ENCODE measurements around the gene MRO.
"Not testable (repeated sequence)": the region's sequence is repeated elsewhere in the genome, so short reads cannot be mapped to it uniquely, and the experiment has no call there.

The MRO gene

GRCh38 chr18:50850307-50851065 is 30.7 kb upstream of the MRO start:
- no peak overlapping the region for H3K27ac ChIP-seq (ENCODE audit: low read length)
- H3K9ac ChIP-seq (ENCODE audit: low read length) = no peak overlapping the region
- no peaks in the 10 kb centered on the region for H3K9me3 ChIP-seq (ENCODE audit: control insufficient read depth, low read depth, low read length)

GRCh38 chr18:50849419-50849821 is 29.6 kb upstream of the MRO start:
- Histone ChIP-seq H3K4me3 (ENCODE audit: low read length) (no peak overlapping the region), H3K9me3 (ENCODE audit: control insufficient read depth, low read depth, low read length) (no peaks in the 10 kb centered on the region), H3K4me1 (ENCODE audit: control insufficient read depth, low read depth, low read length) (no peaks in the 10 kb centered on the region), H3K27ac (ENCODE audit: low read length) (no peak overlapping the region), H3K36me3 (ENCODE audit: control insufficient read depth, low read depth, low read length) (no peaks in the 10 kb centered on the region), H3K27me3 (ENCODE audit: control insufficient read depth, insufficient read depth, low read length) (no peaks in the 10 kb centered on the region), H3K9ac (ENCODE audit: low read length) (no peak overlapping the region)

More at GRCh38 chr18:50850307-50851065, 30.7 kb upstream of the MRO start:
- Histone ChIP-seq H3K27me3 (ENCODE audit: control insufficient read depth, insufficient read depth, low read length) (no peaks in the 10 kb centered on the region), H3K36me3 (ENCODE audit: control insufficient read depth, low read depth, low read length) (no peaks in the 10 kb centered on the region), H3K4me3 (ENCODE audit: low read length) (no peak overlapping the region), H3K4me1 (ENCODE audit: control insufficient read depth, low read depth, low read length) (no peaks in the 10 kb centered on the region)

GRCh38 chr18:50848991-50849390 is 29.2 kb upstream of the MRO start:
- H3K9me3 ChIP-seq (ENCODE audit: control insufficient read depth, low read depth, low read length) = no peaks in the 10 kb centered on the region
- H3K36me3 ChIP-seq (ENCODE audit: control insufficient read depth, low read depth, low read length) = no peaks in the 10 kb centered on the region
- H3K4me3 ChIP-seq (ENCODE audit: low read length) = no peak overlapping the region
- no peaks in the 10 kb centered on the region for H3K27me3 ChIP-seq (ENCODE audit: control insufficient read depth, insufficient read depth, low read length)
- no peak overlapping the region for H3K27ac ChIP-seq (ENCODE audit: low read length)
- H3K9ac ChIP-seq (ENCODE audit: low read length) = no peak overlapping the region
- no peaks in the 10 kb centered on the region for H3K4me1 ChIP-seq (ENCODE audit: control insufficient read depth, low read depth, low read length)

GRCh38 chr18:50848061-50848551 is 28.3 kb upstream of the MRO start:
- Histone ChIP-seq H3K9ac (ENCODE audit: low read length) (no peak overlapping the region), H3K36me3 (ENCODE audit: control insufficient read depth, low read depth, low read length) (no peaks in the 10 kb centered on the region), H3K9me3 (ENCODE audit: control insufficient read depth, low read depth, low read length) (no peaks in the 10 kb centered on the region), H3K27ac (ENCODE audit: low read length) (no peak overlapping the region), H3K4me1 (ENCODE audit: control insufficient read depth, low read depth, low read length) (no peaks in the 10 kb centered on the region), H3K27me3 (ENCODE audit: control insufficient read depth, insufficient read depth, low read length) (no peaks in the 10 kb centered on the region), H3K4me3 (ENCODE audit: low read length) (no peak overlapping the region)

- H3K36me3 ChIP-seq (ENCODE audit: control insufficient read depth, low read depth, low read length) = no peaks in the 10 kb centered on the region
- no peaks in the 10 kb centered on the region for H3K4me1 ChIP-seq (ENCODE audit: control insufficient read depth, low read depth, low read length)
- no peaks in the 10 kb centered on the region for H3K9me3 ChIP-seq (ENCODE audit: control insufficient read depth, low read depth, low read length)
- H3K27me3 ChIP-seq (ENCODE audit: control insufficient read depth, insufficient read depth, low read length) = no peaks in the 10 kb centered on the region
- H3K9ac ChIP-seq (ENCODE audit: low read length) = no peak overlapping the region
- H3K27ac ChIP-seq (ENCODE audit: low read length) = no peak overlapping the region
- no peak overlapping the region for H3K4me3 ChIP-seq (ENCODE audit: low read length)
Measured at GRCh38 chr18:50847192-50847591, 27.4 kb upstream of the MRO start.

GRCh38 chr18:50844960-50845359 is 25.1 kb upstream of the MRO start:
- Histone ChIP-seq H3K9ac (ENCODE audit: low read length) (no peak overlapping the region), H3K27me3 (ENCODE audit: control insufficient read depth, insufficient read depth, low read length) (no peaks in the 10 kb centered on the region), H3K4me1 (ENCODE audit: control insufficient read depth, low read depth, low read length) (no peaks in the 10 kb centered on the region), H3K27ac (ENCODE audit: low read length) (no peak overlapping the region), H3K4me3 (ENCODE audit: low read length) (no peak overlapping the region), H3K9me3 (ENCODE audit: control insufficient read depth, low read depth, low read length) (no peaks in the 10 kb centered on the region), H3K36me3 (ENCODE audit: control insufficient read depth, low read depth, low read length) (no peaks in the 10 kb centered on the region)

- no peak overlapping the region for H3K9ac ChIP-seq (ENCODE audit: low read length)
- H3K9me3 ChIP-seq (ENCODE audit: control insufficient read depth, low read depth, low read length) = no peaks in the 10 kb centered on the region
- H3K4me3 ChIP-seq (ENCODE audit: low read length) = no peak overlapping the region
- no peak overlapping the region for H3K27ac ChIP-seq (ENCODE audit: low read length)
- H3K27me3 ChIP-seq (ENCODE audit: control insufficient read depth, insufficient read depth, low read length) = no peaks in the 10 kb centered on the region
- no peaks in the 10 kb centered on the region for H3K4me1 ChIP-seq (ENCODE audit: control insufficient read depth, low read depth, low read length)
- no peaks in the 10 kb centered on the region for H3K36me3 ChIP-seq (ENCODE audit: control insufficient read depth, low read depth, low read length)
Measured at GRCh38 chr18:50844554-50844953, 24.7 kb upstream of the MRO start.

- Histone ChIP-seq H3K4me3 (ENCODE audit: low read length) (no peak overlapping the region), H3K9ac (ENCODE audit: low read length) (no peak overlapping the region), H3K9me3 (ENCODE audit: control insufficient read depth, low read depth, low read length) (no peaks in the 10 kb centered on the region), H3K27me3 (ENCODE audit: control insufficient read depth, insufficient read depth, low read length) (no peaks in the 10 kb centered on the region), H3K4me1 (ENCODE audit: control insufficient read depth, low read depth, low read length) (no peaks in the 10 kb centered on the region), H3K27ac (ENCODE audit: low read length) (no peak overlapping the region), H3K36me3 (ENCODE audit: control insufficient read depth, low read depth, low read length) (no peaks in the 10 kb centered on the region)
Measured at GRCh38 chr18:50842846-50843245, 23.0 kb upstream of the MRO start.

GRCh38 chr18:50839996-50840395 is 20.2 kb upstream of the MRO start:
- no peak overlapping the region for H3K9ac ChIP-seq (ENCODE audit: low read length)
- no peaks in the 10 kb centered on the region for H3K36me3 ChIP-seq (ENCODE audit: control insufficient read depth, low read depth, low read length)
- H3K27ac ChIP-seq (ENCODE audit: low read length) = no peak overlapping the region
- no peaks in the 10 kb centered on the region for H3K4me1 ChIP-seq (ENCODE audit: control insufficient read depth, low read depth, low read length)
- H3K9me3 ChIP-seq (ENCODE audit: control insufficient read depth, low read depth, low read length) = no peaks in the 10 kb centered on the region
- no peaks in the 10 kb centered on the region for H3K27me3 ChIP-seq (ENCODE audit: control insufficient read depth, insufficient read depth, low read length)
- H3K4me3 ChIP-seq (ENCODE audit: low read length) = no peak overlapping the region

GRCh38 chr18:50839341-50839740 is 19.5 kb upstream of the MRO start:
- Histone ChIP-seq H3K9ac (ENCODE audit: low read length) (no peak overlapping the region), H3K4me1 (ENCODE audit: control insufficient read depth, low read depth, low read length) (no peaks in the 10 kb centered on the region), H3K4me3 (ENCODE audit: low read length) (no peak overlapping the region), H3K36me3 (ENCODE audit: control insufficient read depth, low read depth, low read length) (no peaks in the 10 kb centered on the region), H3K27ac (ENCODE audit: low read length) (no peak overlapping the region), H3K27me3 (ENCODE audit: control insufficient read depth, insufficient read depth, low read length) (no peaks in the 10 kb centered on the region), H3K9me3 (ENCODE audit: control insufficient read depth, low read depth, low read length) (no peaks in the 10 kb centered on the region)

- Histone ChIP-seq H3K27ac (ENCODE audit: low read length) (no peak overlapping the region), H3K4me1 (ENCODE audit: control insufficient read depth, low read depth, low read length) (no peaks in the 10 kb centered on the region), H3K4me3 (ENCODE audit: low read length) (no peak overlapping the region), H3K9ac (ENCODE audit: low read length) (no peak overlapping the region), H3K27me3 (ENCODE audit: control insufficient read depth, insufficient read depth, low read length) (no peaks in the 10 kb centered on the region), H3K36me3 (ENCODE audit: control insufficient read depth, low read depth, low read length) (no peaks in the 10 kb centered on the region), H3K9me3 (ENCODE audit: control insufficient read depth, low read depth, low read length) (no peaks in the 10 kb centered on the region)
Measured at GRCh38 chr18:50836521-50836957, 16.7 kb upstream of the MRO start.

GRCh38 chr18:50833496-50833895 is 13.7 kb upstream of the MRO start:
- not testable (repeated sequence) for H3K27ac ChIP-seq (ENCODE audit: low read length); H3K27me3 ChIP-seq (ENCODE audit: control insufficient read depth, insufficient read depth, low read length); H3K9me3 ChIP-seq (ENCODE audit: control insufficient read depth, low read depth, low read length); H3K9ac ChIP-seq (ENCODE audit: low read length); H3K4me3 ChIP-seq (ENCODE audit: low read length); H3K36me3 ChIP-seq (ENCODE audit: control insufficient read depth, low read depth, low read length); H3K4me1 ChIP-seq (ENCODE audit: control insufficient read depth, low read depth, low read length)
